Measurements from ENCODE around the gene RNF113B. TPM values are rescaled to one million over a fixed set of nuclear protein-coding genes. Genes with fewer than 3 reads are reported as not detected.

The RNF113B gene
- not detected in 2 replicates for total RNA-seq (ENCODE audit: low replicate concordance)

GRCh38 chr13:98176777-98177608 lies at the start of gene RNF113B:
TSS of gene RNF113B (minus strand) at chr13:98177269. CDS start at chr13:98177236, 33 bp downstream.

GRCh38 chr13:98142380-98143156 lies 34.5 kb downstream of the RNF113B start, which contains the start of gene FARP1:
TSS of gene FARP1 (plus strand) at chr13:98143094. CDS start at chr13:98213243, 70,149 bp downstream.

Other genes starting within 250 kb of the RNF113B start
- 140 and 320 TPM in 2 replicates for gene IPO5, start 223.6 kb downstream of the RNF113B start, total RNA-seq (ENCODE audit: low replicate concordance)
- gene FARP1, start 34.2 kb downstream of the RNF113B start, total RNA-seq (ENCODE audit: low replicate concordance) = 13.8 and 25.9 TPM in 2 replicates